Sigmoid colon (tissue), 7 donors: Measurements from ENCODE around the gene AP3B1. TPM values are rescaled to one million over a fixed set of nuclear protein-coding genes. Genes with fewer than 3 reads are reported as not detected.

ENCODE experiments used
- DNase-seq: peaks from one replicate; pipeline ENCODE4 v3.0.0-alpha.2; 2019
- H3K27ac ChIP-seq, 4 donors: fragments of 200-600 bp; sonication (generic); one replicate each; pipeline ENCODE4 v1.5.1; 2016 to 2019; ENCODE audit warnings: mild to moderate bottlenecking in 1 of 4
- H3K27me3 ChIP-seq, 3 donors: fragments of 200-600 bp; sonication (generic); one replicate each; pipeline ENCODE4 v1.5.1; 2019; ENCODE audit warnings: mild to moderate bottlenecking in 1 of 3
- H3K36me3 ChIP-seq, 4 donors: fragments of 200-600 bp; sonication (generic); one replicate each; pipeline ENCODE4 v1.5.1; 2016 to 2019
- H3K4me1 ChIP-seq, 4 donors: fragments of 200-600 bp; sonication (generic); one replicate each; pipeline ENCODE4 v1.5.1; 2017 to 2019
- H3K4me3 ChIP-seq, 4 donors: fragments of 200-600 bp; sonication (generic); one replicate each; pipeline ENCODE4 v1.5.1; 2017 to 2019; ENCODE audit warnings: mild to moderate bottlenecking in 2 of 4, moderate library complexity in 1 of 4
- H3K9me3 ChIP-seq, 4 donors: fragments of 200-600 bp in 3 of 4; sonication (generic) in 3 of 4; one replicate each; pipeline versions ENCODE4 v1.5.1 to v1.6.1; 2013 to 2019
- CTCF ChIP-seq, 4 experiments: fragments of 450-650 bp in 3 of 4; fragments of 200-600 bp in 1 of 4; IDR thresholded peaks; one replicate each; pipeline ENCODE4 v1.5.1; 2016 to 2019; ENCODE audit warnings: antibody characterized with exemption in 4 of 4, mild to moderate bottlenecking in 3 of 4, moderate library complexity in 2 of 4
- EP300 ChIP-seq, 4 donors: sonication (generic); formaldehyde crosslinking; IDR thresholded peaks; one replicate each; pipeline ENCODE4 v1.6.1; 2017; ENCODE audit warnings: antibody characterized with exemption in 4 of 4
- POLR2A ChIP-seq, 2 donors: fragments of 450-650 bp; IDR thresholded peaks; one replicate each; pipeline ENCODE4 v1.6.1; 2016; ENCODE audit warnings: antibody characterized with exemption in 2 of 2, mild to moderate bottlenecking in 2 of 2, moderate library complexity in 2 of 2
- POLR2AphosphoS5 ChIP-seq, 4 donors: sonication (generic); formaldehyde crosslinking; IDR thresholded peaks; one replicate each; pipeline ENCODE4 v1.6.1; 2017; ENCODE audit warnings: antibody characterized with exemption in 4 of 4
- WGBS, 2 donors: extraction: QIAGEN DNeasy Blood & Tissue Kit; methylation state at CpG; one replicate each; pipeline ENCODE4 v1.1.7; 2013; 5-methylcytosine and 5-hydroxymethylcytosine counted together
- intact Hi-C: fragments of 100-400 bp; cut with DNase I; formaldehyde crosslinking; loops from one replicate; pipeline ENCODE4 v1.15.1; 2023
- polyA plus RNA-seq, 3 donors: library from polyadenylated mRNA; stranded (reverse); fragments of 200-250 nt; gene quantifications; one replicate each; pipeline ENCODE4 v1.2.3, GENCODE V29; 2013
- total RNA-seq, 4 donors: library from RNA; depleted of rRNA; stranded (reverse); fragments of >200 nt; gene quantifications; one replicate each; pipeline ENCODE4 v1.1.0, GENCODE V29; 2016
- donor health status: healthy with polysubstance abuse.
- donor health status: Bipolar disorder and iron deficiency.
- donor health status: healthy.

The AP3B1 gene
- total and polyA plus RNA-seq, 7 donors = 26.8 to 48.2 (median 35.1) TPM

GRCh38 chr5:78336698-78337097 is 42.2 kb upstream of the AP3B1 start:
- TF ChIP-seq POLR2A (IDR thresholded peaks at IDR 0.05) = no peak
- TF ChIP-seq CTCF (IDR thresholded peaks at IDR 0.05) = no peak
- TF ChIP-seq POLR2AphosphoS5 (IDR thresholded peaks at IDR 0.05) = no peak
- no peak for TF ChIP-seq EP300 (IDR thresholded peaks at IDR 0.05)
- WGBS, 2 donors = 88 to 97% methylated on average over 2 of the region's 2 CpGs
- Histone ChIP-seq H3K4me3 (no peak overlapping the region), H3K36me3 (no peaks in the 10 kb centered on the region), H3K9me3 (peaks cover 0 to 6% (median 4%) of the 10 kb centered on the region in 4 donors), H3K27ac (no peak overlapping the region), H3K4me1 (no peaks in the 10 kb centered on the region), H3K27me3 (no peaks in the 10 kb centered on the region)
- intact Hi-C loops = no loop called here
- DNase-seq = no peak

- intact Hi-C loops = no loop called here
- H3K9me3 ChIP-seq = peaks cover 0 to 6% (median 4%) of the 10 kb centered on the region in 4 donors
- WGBS, 2 donors = 32 to 57% methylated on average over 2 of the region's 2 CpGs
- no peak overlapping the region for H3K4me3 ChIP-seq
- no peaks in the 10 kb centered on the region for H3K4me1 ChIP-seq
- no peaks in the 10 kb centered on the region for H3K27me3 ChIP-seq
- no peaks in the 10 kb centered on the region for H3K36me3 ChIP-seq
- no peak overlapping the region for H3K27ac ChIP-seq
- DNase-seq = no peak
- TF ChIP-seq EP300 (IDR thresholded peaks at IDR 0.05) (no peak), CTCF (IDR thresholded peaks at IDR 0.05) (no peak), POLR2A (IDR thresholded peaks at IDR 0.05) (no peak), POLR2AphosphoS5 (IDR thresholded peaks at IDR 0.05) (no peak)
Observed at GRCh38 chr5:78335976-78336375, 41.5 kb upstream of the AP3B1 start.

- no peaks in the 10 kb centered on the region for H3K4me1 ChIP-seq
- H3K4me3 ChIP-seq = no peak overlapping the region
- DNase-seq = no peak
- H3K27ac ChIP-seq = no peak overlapping the region
- TF ChIP-seq CTCF (IDR thresholded peaks at IDR 0.05) (no peak), POLR2AphosphoS5 (IDR thresholded peaks at IDR 0.05) (no peak), POLR2A (IDR thresholded peaks at IDR 0.05) (no peak), EP300 (IDR thresholded peaks at IDR 0.05) (no peak)
- H3K9me3 ChIP-seq = peaks cover 0 to 6% (median 4%) of the 10 kb centered on the region in 4 donors
- no peaks in the 10 kb centered on the region for H3K27me3 ChIP-seq
- no peaks in the 10 kb centered on the region for H3K36me3 ChIP-seq
- intact Hi-C loops = no loop called here
- 70 to 75% methylated on average over 3 of the region's 3 CpGs for WGBS, 2 donors
Observed at GRCh38 chr5:78334811-78335210, 40.3 kb upstream of the AP3B1 start.

- TF ChIP-seq CTCF (IDR thresholded peaks at IDR 0.05) = no peak
- TF ChIP-seq POLR2AphosphoS5 (IDR thresholded peaks at IDR 0.05) = no peak
- no peak for TF ChIP-seq EP300 (IDR thresholded peaks at IDR 0.05)
- no peak for TF ChIP-seq POLR2A (IDR thresholded peaks at IDR 0.05)
- intact Hi-C loops = no loop called here
- Histone ChIP-seq H3K36me3 (no peaks in the 10 kb centered on the region), H3K27me3 (no peaks in the 10 kb centered on the region), H3K4me3 (no peak overlapping the region), H3K4me1 (no peaks in the 10 kb centered on the region), H3K9me3 (no peaks in the 10 kb centered on the region), H3K27ac (no peak overlapping the region)
- DNase-seq = no peak
Observed at GRCh38 chr5:78331523-78332080, 37.1 kb upstream of the AP3B1 start.

- intact Hi-C loops = no loop called here
- no peak overlapping the region for H3K4me3 ChIP-seq
- H3K36me3 ChIP-seq = no peaks in the 10 kb centered on the region
- no peaks in the 10 kb centered on the region for H3K9me3 ChIP-seq
- H3K4me1 ChIP-seq = no peaks in the 10 kb centered on the region
- no peak overlapping the region for H3K27ac ChIP-seq
- TF ChIP-seq CTCF (IDR thresholded peaks at IDR 0.05) = no peak
- no peak for TF ChIP-seq POLR2AphosphoS5 (IDR thresholded peaks at IDR 0.05)
- TF ChIP-seq EP300 (IDR thresholded peaks at IDR 0.05) = no peak
- TF ChIP-seq POLR2A (IDR thresholded peaks at IDR 0.05) = no peak
- DNase-seq = no peak
- no peaks in the 10 kb centered on the region for H3K27me3 ChIP-seq
- WGBS, 2 donors = 79 to 92% methylated on average over 5 of the region's 5 CpGs
Observed at GRCh38 chr5:78328585-78329173, 34.2 kb upstream of the AP3B1 start.
